Measurements from ENCODE around the gene CAMK2B.

CAMK2B gene

DNA sequence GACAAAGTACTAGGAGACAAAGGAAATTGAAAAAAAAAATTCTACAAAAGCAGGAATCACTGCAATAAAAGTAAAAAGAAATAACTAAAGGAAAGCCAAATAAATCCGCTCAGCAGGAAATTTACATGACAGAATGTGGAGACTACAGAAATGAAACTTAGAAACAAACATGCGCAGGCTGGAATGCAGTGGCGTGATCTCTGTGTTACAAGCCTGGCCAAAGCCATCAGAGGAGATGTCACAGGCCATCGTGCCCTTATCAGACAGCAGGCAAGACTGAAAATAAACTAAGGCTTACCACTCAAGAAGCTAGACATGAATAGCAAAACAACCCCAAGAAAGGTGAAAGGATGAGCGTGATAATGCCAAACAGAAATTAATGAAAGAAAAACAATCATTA, 6.3 kb upstream of the CAMK2B start:
- H3K4me2 ChIP-seq (ENCODE audit: insufficient read depth, low read length) = no peak overlapping the region
- ATAC-seq (ENCODE audit: insufficient read depth, low read depth) (no peak), DNase-seq (no peak)
- H3K9ac ChIP-seq (ENCODE audit: low read depth, low read length) = no peak overlapping the region
- TF ChIP-seq CTCF (IDR thresholded peaks at IDR 0.05; ENCODE audit: borderline replicate concordance, extremely low read depth, low read length, poor library complexity, severe bottlenecking) = no peak
- TF ChIP-seq EZH2 (IDR thresholded peaks at IDR 0.05; ENCODE audit: borderline replicate concordance, low read depth, low read length, severe bottlenecking) = no peak
- H3K4me1 ChIP-seq (ENCODE audit: insufficient read depth, low read length) = no peaks in the 10 kb centered on the region
- no peaks in the 10 kb centered on the region for H3K9me3 ChIP-seq (ENCODE audit: insufficient read depth, low read length, severe bottlenecking)
- H3K79me2 ChIP-seq (ENCODE audit: insufficient read depth, low read length) = no peaks in the 10 kb centered on the region
- H4K20me1 ChIP-seq (ENCODE audit: insufficient read depth, low read length) = 0 out of 2 replicates have a peak, but pooled peaks cover 4% of the 10 kb centered on the region
- no peak overlapping the region for H3K27ac ChIP-seq (ENCODE audit: low read length)
- no peaks in the 10 kb centered on the region for H3K36me3 ChIP-seq (ENCODE audit: insufficient read depth, low read length)
- no peak overlapping the region for H2AFZ ChIP-seq (ENCODE audit: low read depth, low read length)
- H3K4me3 ChIP-seq (ENCODE audit: low read depth in 1 of 2, low read length in 2 of 2) = no peak overlapping the region
- peaks cover 4% of the 10 kb centered on the region for H3K27me3 ChIP-seq (ENCODE audit: insufficient read depth, low read length, poor library complexity)

DNA sequence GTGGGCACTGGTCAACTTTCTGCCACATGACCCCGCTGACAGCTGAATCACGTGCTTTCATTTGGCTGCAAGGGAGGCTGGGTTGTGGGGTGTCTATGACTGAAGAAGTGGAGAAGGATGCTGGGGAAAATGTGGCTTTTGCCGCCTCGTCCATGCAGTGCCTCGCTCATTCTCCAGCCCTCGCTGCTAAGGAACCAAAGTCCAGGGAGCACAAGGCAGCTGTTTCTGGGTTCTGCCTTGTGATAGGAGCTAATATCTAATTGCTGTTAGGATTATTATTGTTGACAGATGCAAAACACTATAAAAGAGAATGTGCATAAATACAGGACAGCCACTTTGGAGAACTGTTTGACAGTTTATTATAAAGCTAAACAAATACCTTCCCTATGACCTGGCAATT, 4.9 kb upstream of the CAMK2B start:
- TF ChIP-seq CTCF (IDR thresholded peaks at IDR 0.05; ENCODE audit: borderline replicate concordance, extremely low read depth, low read length, poor library complexity, severe bottlenecking) (no peak), EZH2 (IDR thresholded peaks at IDR 0.05; ENCODE audit: borderline replicate concordance, low read depth, low read length, severe bottlenecking) (no peak)
- Histone ChIP-seq H3K4me1 (ENCODE audit: insufficient read depth, low read length) (no peaks in the 10 kb centered on the region), H3K4me2 (ENCODE audit: insufficient read depth, low read length) (no peak overlapping the region), H3K27me3 (ENCODE audit: insufficient read depth, low read length, poor library complexity) (no peaks in the 10 kb centered on the region), H3K9me3 (ENCODE audit: insufficient read depth, low read length, severe bottlenecking) (no peaks in the 10 kb centered on the region), H3K4me3 (ENCODE audit: low read depth in 1 of 2, low read length in 2 of 2) (no peak overlapping the region), H4K20me1 (ENCODE audit: insufficient read depth, low read length) (0 out of 2 replicates have a peak, but pooled peaks cover 6% of the 10 kb centered on the region), H3K27ac (ENCODE audit: low read length) (no peak overlapping the region), H3K36me3 (ENCODE audit: insufficient read depth, low read length) (no peaks in the 10 kb centered on the region), H3K79me2 (ENCODE audit: insufficient read depth, low read length) (no peaks in the 10 kb centered on the region), H3K9ac (ENCODE audit: low read depth, low read length) (no peak overlapping the region), H2AFZ (ENCODE audit: low read depth, low read length) (no peak overlapping the region)
- DNase-seq (no peak), ATAC-seq (ENCODE audit: insufficient read depth, low read depth) (no peak)

DNA sequence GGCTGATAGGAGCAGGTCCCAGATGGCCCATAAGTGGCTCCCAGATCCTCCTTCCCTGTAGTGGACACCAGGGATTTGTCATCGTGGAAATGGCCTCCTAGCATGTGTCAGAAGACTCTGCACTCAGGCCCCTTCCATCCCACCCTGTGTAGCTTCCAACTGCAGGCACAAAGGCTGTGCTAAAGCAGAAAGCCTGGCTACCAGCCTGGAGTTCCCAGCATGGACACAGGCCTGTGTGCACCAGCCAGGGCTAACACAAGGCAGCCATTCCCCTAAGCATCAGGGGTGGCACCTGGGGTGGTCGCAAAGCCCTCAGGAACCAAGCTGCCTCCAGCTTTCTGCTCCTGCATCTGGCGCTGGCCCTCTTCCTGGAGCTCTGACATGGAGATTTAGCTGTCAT, 4.5 kb upstream of the CAMK2B start:
- TF ChIP-seq CTCF (IDR thresholded peaks at IDR 0.05; ENCODE audit: borderline replicate concordance, extremely low read depth, low read length, poor library complexity, severe bottlenecking) (no peak), EZH2 (IDR thresholded peaks at IDR 0.05; ENCODE audit: borderline replicate concordance, low read depth, low read length, severe bottlenecking) (no peak)

GRCh38 chr7:44329081-44329480, 3.7 kb upstream of the CAMK2B start:
- Histone ChIP-seq H3K36me3 (ENCODE audit: insufficient read depth, low read length) (no peaks in the 10 kb centered on the region), H4K20me1 (ENCODE audit: insufficient read depth, low read length) (0 out of 2 replicates have a peak, but pooled peaks cover 6% of the 10 kb centered on the region), H3K27me3 (ENCODE audit: insufficient read depth, low read length, poor library complexity) (no peaks in the 10 kb centered on the region), H3K4me1 (ENCODE audit: insufficient read depth, low read length) (no peaks in the 10 kb centered on the region), H3K79me2 (ENCODE audit: insufficient read depth, low read length) (no peaks in the 10 kb centered on the region), H3K4me3 (ENCODE audit: low read depth in 1 of 2, low read length in 2 of 2) (no peak overlapping the region), H2AFZ (ENCODE audit: low read depth, low read length) (no peak overlapping the region), H3K9me3 (ENCODE audit: insufficient read depth, low read length, severe bottlenecking) (no peaks in the 10 kb centered on the region), H3K27ac (ENCODE audit: low read length) (no peak overlapping the region), H3K4me2 (ENCODE audit: insufficient read depth, low read length) (no peak overlapping the region), H3K9ac (ENCODE audit: low read depth, low read length) (no peak overlapping the region)
- DNase-seq (no peak), ATAC-seq (ENCODE audit: insufficient read depth, low read depth) (no peak)
- no peak for TF ChIP-seq CTCF (IDR thresholded peaks at IDR 0.05; ENCODE audit: borderline replicate concordance, extremely low read depth, low read length, poor library complexity, severe bottlenecking)
- TF ChIP-seq EZH2 (IDR thresholded peaks at IDR 0.05; ENCODE audit: borderline replicate concordance, low read depth, low read length, severe bottlenecking) = no peak

More for the DNA sequence above, 4.5 kb upstream of the CAMK2B start:
- Histone ChIP-seq H4K20me1 (ENCODE audit: insufficient read depth, low read length) (0 out of 2 replicates have a peak, but pooled peaks cover 6% of the 10 kb centered on the region), H3K36me3 (ENCODE audit: insufficient read depth, low read length) (no peaks in the 10 kb centered on the region), H3K79me2 (ENCODE audit: insufficient read depth, low read length) (no peaks in the 10 kb centered on the region), H3K27me3 (ENCODE audit: insufficient read depth, low read length, poor library complexity) (no peaks in the 10 kb centered on the region), H3K4me3 (ENCODE audit: low read depth in 1 of 2, low read length in 2 of 2) (no peak overlapping the region), H3K4me2 (ENCODE audit: insufficient read depth, low read length) (no peak overlapping the region), H3K9ac (ENCODE audit: low read depth, low read length) (no peak overlapping the region), H2AFZ (ENCODE audit: low read depth, low read length) (no peak overlapping the region), H3K9me3 (ENCODE audit: insufficient read depth, low read length, severe bottlenecking) (no peaks in the 10 kb centered on the region), H3K4me1 (ENCODE audit: insufficient read depth, low read length) (no peaks in the 10 kb centered on the region), H3K27ac (ENCODE audit: low read length) (no peak overlapping the region)
- no peak for DNase-seq
- ATAC-seq (ENCODE audit: insufficient read depth, low read depth) = no peak
